DMS 273 (cell line): Measurements from ENCODE around the gene ADGRG3.

Source experiments
- DNase-seq: peaks from one replicate; lab custom pipeline; 2025; ENCODE audit not compliant: unreplicated experiment; lab: John Stamatoyannopoulos, UW

ADGRG3 gene

DNA sequence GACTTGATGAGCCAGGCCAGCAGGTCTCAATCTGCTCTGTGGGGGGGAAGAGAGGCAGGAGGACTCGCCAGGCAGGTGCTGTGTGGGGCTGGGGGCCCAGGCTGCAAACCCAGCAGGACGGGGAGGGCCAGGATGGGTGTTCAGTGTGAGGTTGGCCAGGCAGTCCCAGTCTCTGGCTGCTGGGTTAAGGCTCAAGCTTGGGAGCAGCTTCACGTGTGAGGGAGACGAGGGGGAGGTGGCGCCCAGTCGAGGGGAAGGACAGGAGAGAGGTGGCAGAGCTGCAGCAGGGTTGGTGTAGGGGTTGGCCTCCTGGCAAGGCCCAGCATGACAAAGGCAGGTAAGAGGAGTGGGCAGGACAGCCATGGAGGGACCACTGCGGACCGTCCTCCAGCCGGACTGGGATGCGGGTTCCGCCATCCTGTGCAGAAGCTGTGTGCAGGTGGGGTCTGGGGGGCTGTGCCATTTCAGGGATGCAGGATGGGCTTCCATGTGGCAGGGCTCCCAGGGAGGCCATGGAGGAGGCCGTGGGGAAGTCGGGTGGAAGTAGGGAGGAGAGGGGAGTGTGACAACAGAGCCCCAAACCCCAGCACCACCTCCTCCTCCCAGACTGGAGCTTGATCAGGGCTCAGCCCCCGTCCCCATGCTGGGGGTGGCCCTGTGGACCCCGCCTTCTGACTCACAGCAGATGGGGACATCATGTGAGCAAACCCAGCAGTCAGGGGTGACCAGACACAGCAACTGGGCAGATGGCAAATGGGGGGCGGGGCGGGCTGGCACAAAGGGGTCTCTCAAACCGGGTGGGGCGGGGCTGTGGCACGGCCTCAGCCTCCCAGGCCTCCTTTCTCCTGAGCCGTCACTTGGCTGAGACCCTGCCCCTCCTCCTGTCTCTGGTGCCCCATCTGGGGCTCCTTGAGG is 36.9 kb upstream of the ADGRG3 start:
- peak; percentile 84 for DNase-seq

DNA sequence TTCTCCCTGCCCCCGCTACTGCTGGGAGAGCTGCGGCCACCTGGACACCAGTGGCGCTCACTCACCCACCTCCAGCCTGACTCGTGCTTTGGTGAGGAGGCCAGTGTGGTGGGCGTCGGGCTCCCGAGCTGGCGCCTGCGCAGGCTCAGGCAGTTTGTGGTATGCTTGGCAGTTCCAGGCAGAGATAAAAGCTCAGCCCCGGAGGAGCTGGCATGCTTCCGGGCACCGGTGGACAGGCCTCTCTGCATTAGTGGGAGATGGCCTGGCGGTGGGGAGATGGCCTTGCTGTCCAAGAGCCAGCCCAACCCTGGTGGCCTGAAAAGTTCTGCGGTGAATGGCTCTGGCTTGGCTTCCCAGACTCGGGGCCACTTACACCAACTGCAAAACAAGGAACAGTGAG is 35.5 kb upstream of the ADGRG3 start:
- peak; percentile 50 for DNase-seq

DNA sequence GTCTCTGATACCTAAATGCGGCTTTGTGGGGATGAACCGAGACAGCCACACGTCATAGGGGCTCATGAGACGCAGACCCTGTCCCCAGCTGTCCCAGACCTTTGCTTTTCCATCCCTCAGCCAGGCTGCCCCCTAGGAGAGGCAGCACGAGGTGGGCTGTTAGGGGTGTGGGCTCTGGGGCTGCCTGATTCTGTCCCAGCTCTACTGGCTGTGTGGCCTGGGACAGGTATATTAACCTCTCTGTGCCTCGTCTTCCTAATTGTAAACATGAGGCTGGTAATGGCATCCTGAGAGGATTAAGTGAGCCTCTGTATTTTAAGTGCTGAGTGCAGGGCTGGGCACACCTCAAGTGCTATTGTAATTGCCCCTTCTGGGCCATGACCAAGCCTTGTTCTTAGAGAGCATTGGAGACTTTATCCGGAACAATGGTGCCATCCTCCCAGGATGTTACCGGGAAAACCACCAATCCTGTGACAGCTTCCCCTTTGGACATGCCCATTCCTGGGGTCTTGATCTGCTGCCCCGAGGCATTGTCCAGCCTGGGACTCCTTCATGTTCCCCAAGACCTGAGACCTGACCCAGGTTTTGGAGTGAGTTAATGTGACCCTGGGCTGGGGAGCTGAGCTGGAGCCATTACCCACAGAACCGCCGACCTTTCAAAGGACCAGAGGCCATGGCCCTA is 34.6 kb upstream of the ADGRG3 start:
- DNase-seq, result no peak

DNA sequence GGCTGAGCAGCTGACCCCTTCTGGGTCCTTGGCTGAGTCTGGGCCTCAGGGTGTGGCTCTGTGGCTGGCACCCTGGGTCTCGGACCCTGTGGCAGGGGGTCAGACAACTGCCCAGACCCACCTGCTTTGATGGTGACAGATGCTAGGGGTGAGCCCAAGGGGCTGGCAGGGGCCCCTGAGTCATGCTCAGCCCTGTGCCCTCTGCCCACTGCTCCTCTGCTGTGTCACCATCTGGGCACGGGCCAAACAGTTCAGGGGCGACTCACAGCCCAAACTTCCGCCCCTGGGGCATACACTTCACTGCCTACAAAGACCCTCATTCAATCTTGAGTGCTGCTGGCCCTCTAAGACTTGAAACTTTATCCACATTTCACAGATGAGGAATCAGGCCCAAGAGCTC is 33.9 kb upstream of the ADGRG3 start:
- DNase-seq, result no peak

DNA sequence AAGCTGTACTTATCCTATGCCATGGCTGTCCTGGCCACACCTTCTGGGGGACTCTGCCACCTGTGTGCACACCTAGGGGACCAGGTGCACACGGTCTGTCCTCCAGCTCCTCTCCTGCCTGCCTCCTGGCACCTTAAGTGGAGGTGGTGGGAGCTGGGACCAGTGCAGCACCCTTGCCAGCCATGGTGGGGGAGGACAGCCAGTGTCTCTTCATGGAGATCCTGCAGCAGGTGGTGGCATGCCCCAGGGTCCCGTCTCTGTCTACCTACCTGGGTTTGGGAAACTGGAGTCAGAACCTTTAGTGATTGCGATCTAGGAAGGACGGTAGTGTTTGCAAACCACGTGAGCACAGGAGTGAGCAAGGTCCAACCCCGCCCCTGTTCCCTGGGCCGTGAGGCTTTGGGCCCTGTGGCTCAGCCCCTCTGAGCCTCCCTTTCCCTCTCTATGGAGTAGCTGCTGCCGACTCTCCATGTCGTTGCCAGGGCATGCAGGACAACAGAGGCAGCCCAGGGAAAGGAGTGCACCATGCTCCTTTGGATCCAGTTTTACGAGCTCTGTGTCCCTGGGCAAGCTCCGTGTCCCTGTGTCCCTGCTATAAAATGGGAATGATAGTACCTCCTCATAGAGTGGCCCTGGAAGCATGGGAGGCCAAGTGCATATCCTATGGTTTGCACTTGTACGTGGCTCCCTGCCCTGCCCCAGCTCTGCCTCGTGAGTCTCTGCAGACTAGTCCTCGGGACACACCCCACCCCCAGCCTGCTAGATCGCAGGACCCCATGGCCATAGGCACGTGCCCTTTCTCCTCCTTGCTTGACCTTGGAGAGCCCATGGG is 32.6 kb upstream of the ADGRG3 start:
- DNase-seq, result no peak

DNA sequence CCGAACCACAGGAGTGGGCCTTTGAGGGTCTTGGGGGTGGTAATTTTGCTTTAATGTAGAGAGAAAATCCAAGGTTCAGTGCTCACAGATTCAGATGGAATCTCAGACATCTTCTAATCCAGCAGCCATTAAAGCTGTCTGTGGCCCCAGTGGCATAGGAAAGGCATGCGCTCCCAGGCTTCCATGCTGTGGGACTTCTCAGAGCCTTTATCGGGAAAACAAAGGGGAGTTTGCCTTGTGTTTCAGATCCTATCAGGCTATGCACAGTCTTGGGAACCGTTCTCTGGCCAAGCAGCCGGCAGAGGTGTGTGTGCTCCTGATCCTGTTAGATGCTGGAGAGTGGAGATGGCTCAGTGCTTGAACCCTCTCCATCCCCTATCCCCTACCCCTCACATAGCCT is 31.9 kb upstream of the ADGRG3 start:
- DNase-seq, result no peak

DNA sequence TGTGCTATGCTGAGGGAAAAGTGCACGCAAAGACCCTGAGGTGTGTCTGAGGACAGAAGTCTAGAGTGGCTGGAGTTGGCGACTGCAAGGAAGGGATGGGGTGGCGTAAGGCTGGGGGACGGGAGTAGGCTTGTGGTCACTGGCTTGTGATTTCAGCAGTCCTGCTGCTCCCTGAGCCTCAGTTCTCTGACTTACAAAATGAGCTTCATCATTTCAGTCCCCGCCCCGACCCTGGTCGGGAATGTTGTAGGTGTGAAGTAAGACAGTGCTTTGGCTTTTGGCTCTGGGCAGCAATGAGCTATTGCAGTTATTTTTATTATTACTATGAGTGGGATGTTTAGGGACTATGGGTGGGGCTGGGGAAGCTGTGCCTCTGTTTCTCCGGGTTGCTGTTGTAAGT is 31.1 kb upstream of the ADGRG3 start:
- no peak for DNase-seq

DNA sequence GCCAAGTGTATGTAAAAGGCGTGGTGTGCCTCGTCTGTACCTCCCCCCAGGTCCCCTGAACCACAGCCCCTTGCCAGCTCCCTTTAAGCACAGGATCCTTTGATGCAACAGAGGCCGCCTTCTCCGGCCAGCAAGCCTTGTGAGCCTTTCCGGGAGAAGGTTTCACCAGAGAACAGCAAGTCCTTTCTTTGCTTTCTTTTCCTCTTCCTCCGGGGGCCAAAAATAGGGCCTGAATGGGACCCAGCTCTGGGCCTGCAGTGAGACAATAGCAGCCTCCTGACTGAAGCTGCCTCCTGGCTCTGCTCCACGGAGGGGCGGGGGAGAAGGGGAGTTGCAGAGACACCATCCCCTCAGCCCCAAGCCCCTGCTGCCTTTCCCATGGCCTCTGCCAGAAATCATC is 30.7 kb upstream of the ADGRG3 start:
- DNase-seq, result no peak

DNA sequence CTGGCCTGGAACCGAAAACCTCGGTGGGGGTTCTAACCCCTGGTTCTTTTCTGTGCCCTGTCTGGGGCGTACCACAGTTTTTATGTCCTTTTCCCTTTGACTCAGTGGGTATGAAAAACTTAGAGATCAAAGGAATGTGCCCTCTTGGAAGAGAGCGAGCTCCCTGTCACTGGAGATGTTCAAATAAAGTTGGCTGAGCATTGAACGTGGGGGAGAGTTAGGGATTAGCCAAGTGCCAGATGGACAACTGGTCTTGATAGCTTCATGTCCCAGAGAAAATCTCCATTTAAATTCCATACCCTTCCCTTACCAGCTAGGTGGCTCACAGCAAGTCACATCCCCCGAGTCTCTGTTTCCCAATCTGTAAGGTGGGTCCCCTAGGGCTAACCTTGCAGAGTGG is 30.1 kb upstream of the ADGRG3 start:
- DNase-seq, result peak; percentile 35

DNA sequence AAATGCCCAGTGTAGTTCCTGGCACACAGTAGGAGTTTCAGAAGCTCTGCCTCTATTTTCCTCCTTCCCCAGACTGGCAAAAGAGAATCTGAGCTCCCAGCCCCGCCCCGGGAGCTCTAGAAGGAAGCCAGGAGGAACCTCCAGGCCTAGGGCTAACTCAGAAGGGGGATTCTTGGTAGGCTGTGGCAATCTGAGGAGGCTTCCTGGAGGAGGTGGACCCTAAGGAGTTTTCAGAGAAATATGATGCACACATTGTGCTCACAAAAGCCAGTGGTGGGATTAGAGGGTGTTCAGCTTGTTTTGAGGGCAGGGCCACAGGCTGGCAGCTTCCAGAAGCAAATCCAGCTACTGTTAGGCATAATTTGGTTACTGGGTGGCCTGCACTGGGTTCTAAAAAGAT is 29.7 kb upstream of the ADGRG3 start:
- no peak for DNase-seq

DNA sequence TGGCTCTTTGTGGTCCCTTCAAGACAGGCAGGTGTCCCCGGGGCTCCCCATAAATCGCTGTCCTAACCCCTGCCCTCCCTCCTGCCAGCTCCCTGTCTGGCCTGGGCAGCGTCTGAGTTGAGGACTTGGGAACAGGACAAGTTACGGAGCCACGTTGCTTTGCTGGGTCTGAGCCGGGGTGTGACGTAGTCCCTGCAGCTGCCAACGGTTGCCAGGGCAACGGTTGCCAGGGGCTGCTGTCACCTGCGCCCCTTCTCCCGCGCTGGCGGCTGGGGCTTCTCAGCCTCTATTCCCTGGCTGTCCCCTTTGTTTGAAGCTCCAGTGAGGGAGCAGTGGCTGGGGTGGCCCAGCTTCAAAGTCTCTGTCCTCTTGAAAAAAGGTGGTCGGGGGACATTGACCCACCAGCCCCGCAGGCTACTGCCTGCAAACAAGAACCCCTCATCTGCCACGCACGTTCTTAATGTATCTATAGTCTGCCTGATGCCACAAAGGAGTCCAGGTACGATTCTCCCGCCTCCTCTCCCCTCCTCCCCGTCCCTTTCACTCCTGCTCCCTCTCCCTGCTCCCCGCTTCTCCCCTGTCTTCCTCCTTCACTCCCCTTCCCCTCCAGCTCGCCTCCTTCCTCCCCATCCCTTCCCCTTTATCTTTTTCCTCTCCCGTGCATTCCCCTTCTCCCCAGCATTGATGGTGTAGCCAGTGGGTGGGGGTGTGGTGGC is 28.8 kb upstream of the ADGRG3 start:
- peak; percentile 88 for DNase-seq

DNA sequence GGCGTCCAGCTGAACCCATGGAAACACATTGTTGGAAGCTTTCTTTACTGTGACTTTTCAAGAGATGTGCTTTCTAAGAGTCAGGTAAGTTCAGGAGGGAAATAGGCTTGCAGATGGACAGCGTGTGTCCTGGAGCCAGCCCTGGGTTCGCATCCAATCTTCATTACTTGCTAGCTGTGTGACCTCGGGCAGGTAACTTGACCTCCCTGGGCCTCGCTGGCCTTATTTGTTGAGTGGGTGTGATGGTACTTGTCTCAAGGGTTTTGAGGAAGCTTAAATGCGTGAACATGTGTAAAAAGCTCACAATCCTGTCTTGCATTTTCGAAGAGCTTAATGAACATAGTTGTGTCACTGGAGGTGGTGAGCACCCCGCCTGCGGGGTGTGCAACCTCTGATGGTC is 27.9 kb upstream of the ADGRG3 start:
- DNase-seq, result no peak

DNA sequence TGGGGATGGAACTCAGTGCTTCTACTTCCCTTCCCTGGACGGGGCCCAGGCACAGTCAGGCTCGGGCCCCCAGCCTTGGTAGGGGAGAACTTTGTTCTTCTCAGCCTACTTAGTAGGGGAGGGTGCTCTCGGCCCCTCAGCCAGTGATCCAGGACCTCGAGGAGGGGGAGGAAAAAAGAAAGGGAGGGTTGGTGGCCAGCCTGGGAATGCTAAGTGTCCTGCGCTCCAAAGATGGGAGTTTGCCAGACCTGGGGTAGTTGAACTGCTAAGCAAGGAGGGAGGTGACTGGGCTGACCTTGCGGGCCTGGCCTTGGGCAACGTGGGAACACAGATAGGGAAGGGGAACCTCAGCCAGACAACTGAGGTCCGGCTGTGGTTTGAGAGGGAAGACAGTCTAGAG is 27.5 kb upstream of the ADGRG3 start:
- no peak for DNase-seq

DNA sequence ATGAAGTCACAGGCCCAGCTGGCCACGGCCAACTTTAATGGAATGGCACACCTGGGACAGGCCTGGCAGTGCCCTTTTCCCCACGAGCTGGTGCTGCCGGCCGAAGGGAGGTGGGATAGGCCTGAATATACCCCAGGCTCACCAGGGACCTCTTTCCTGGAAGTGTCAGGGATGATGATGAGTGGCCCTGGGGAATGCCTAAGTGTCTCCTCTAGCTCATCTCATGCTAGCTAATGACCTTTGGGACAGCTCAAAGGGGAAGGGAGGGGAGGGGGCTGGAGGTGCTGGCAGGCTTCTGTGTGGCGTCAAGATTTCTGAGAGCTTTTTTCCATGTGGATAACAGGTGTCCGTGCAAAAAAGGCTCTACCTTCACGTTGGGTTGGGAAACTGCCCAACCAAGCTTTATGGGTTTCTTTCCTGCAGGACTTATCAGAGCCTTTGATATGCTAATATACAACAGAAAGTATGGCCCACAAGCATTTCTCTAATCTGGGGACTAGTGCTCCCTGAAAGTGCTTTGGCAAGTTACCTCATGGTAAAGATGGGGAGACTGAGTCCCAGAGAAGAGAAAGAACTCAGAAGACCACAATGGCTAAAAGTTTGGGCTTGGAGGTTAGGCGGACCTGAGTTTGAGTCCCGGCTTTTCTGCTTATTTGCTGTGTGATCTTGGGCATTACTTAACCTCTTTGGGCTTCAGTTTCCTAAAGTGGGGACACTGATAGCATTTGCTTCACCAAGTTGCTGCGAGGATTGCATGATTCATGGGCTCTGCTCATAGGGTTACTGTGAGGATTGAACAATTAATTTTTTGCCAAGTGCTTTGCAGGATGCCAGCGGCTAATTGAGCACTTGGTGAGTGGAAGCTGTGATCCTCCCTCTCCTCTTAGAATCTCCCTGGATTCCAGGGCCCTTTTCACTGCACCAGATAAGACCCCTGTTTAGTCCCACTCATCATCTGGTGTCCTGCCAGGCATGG is 25.7 kb upstream of the ADGRG3 start:
- no peak for DNase-seq

DNA sequence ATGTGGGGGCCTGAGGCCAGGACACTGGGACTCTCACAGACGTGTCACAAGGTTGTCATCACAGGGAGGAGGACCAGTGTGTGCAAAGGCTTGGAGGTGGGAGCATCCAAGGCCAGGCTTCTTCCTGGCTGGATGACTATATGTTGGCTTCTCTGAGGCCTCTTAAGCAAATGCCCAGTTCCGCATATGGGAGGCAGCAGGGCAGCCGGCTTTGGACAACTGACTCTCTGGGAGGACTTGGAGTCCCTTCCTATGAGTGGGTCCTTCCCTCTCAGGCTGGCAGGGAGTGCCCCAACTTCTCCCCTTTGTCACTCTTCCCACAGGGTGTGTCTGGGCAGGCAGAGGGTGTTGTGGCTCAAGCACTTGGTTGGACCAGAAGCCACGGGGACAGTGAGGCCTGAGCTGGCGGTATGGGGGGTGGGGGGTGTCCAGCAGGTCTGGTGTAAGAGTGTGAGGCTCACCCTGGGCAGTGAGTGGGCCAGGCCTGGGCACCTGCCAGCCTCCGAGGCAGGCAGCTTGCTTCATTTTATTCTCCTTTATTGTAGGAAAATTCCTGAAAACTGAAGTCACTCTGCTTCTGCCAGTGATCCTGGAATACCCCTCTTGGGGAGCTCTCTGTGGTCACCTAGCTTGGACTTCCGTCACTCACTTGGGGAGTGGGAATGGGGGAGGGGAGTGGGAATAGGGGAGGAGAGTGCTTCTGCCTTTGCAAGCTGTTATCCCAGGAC is 24.8 kb upstream of the ADGRG3 start:
- no peak for DNase-seq

DNA sequence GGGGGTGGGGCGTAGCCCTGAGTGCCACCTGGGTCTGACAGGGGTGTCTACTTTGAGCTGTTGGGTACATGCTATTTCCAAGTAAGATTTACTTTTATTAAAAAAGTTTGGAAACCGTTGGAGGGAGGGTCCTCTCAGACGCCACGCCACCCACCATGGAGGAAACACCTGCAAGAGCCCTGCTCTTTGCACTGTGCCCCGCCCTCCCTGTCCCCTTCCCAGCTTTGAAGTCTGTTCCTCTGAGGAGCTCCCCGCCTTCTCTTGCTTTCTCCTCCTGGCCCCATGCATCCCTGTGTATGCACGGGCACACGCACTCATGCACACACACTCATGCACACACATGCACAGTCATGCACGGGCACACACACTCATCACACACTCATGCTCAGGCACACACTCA is 24.2 kb upstream of the ADGRG3 start:
- DNase-seq, result no peak

DNA sequence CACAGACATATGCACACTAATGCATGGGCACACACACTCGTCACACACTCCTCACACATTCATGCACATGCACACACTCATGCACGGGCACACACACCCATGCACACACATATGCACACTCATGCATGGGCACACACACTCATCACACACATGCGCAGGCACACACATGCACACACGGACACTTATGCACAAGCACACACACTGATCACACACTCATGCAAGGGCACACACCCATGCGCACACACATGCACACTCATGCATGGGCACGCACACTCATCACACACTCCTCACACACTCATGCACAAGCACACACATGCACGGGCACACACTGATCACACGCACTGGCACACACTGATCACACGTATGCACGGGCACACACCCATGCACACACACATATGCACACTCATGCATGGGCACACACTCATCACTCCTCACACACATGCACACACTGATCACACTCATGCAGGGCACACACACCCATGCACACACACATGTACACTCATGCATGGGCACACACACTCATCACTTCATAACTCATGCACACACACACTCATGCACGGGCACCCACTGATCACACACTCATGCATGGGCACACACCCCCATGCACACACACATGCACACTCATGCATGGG is 23.6 kb upstream of the ADGRG3 start:
- no peak for DNase-seq

DNA sequence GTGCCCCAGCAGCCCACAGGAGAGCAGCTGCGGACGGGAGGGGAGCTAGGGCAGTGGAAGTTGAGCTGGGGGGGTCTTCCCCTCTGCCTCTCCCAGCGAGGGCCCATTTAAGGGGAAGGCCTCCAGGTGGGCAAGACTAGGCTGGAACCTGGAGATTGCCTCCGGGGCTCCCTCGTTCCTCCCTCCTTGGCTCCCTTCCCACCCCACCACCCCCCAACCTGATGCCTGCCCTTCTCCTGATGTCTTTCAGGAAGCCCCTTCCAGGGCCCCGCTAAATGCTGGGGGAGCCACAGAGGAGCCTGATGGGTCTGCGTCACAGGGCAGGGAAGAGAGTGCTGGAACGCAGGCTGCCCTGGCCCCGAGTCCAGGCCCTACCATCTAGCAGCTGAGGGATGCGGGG is 22.9 kb upstream of the ADGRG3 start:
- DNase-seq, result no peak
